Trophoblast cell (in vitro differentiated cells and primary cell): ENCODE measurements around the gene ARHGEF10L.

Experiments
- DNase-seq, 2 donors: peaks; one replicate each; pipeline ENCODE4 v3.0.0-alpha.2; 2016
- H2AFZ ChIP-seq: 2 replicates; pipeline ENCODE4 v1.6.1; 2013; ENCODE audit warnings: low read length, moderate library complexity, mild to moderate bottlenecking; ENCODE audit not compliant: insufficient read depth, poor library complexity
- H2AK5ac ChIP-seq: 2 replicates; pipeline ENCODE4 v1.6.1; 2013; ENCODE audit warnings: mild to moderate bottlenecking, low read length
- H2BK120ac ChIP-seq: 2 replicates; pipeline ENCODE4 v1.6.1; 2013; ENCODE audit warnings: low read length, mild to moderate bottlenecking, moderate library complexity; ENCODE audit not compliant: insufficient read depth, poor library complexity
- H2BK12ac ChIP-seq: 2 replicates; pipeline ENCODE4 v1.6.1; 2013; ENCODE audit warnings: mild to moderate bottlenecking, low read length, moderate library complexity
- H2BK5ac ChIP-seq: 2 replicates; pipeline ENCODE4 v1.6.1; 2013; ENCODE audit warnings: low read length, low read depth, moderate library complexity, mild to moderate bottlenecking; ENCODE audit not compliant: poor library complexity
- H3K14ac ChIP-seq: 2 replicates; pipeline ENCODE4 v1.6.1; 2013; ENCODE audit warnings: mild to moderate bottlenecking, low read length
- H3K18ac ChIP-seq: 2 replicates; pipeline ENCODE4 v1.6.1; 2013; ENCODE audit warnings: mild to moderate bottlenecking, low read length
- H3K23ac ChIP-seq: 2 replicates; pipeline ENCODE4 v1.6.1; 2013; ENCODE audit warnings: low read length
- H3K27ac ChIP-seq: 2 replicates; pipeline ENCODE4 v1.5.1; 2013; ENCODE audit warnings: low read depth, mild to moderate bottlenecking, inconsistent platforms, low read length, moderate library complexity
- H3K27me3 ChIP-seq: 2 replicates; pipeline ENCODE4 v1.6.1; 2013; ENCODE audit warnings: inconsistent platforms, mild to moderate bottlenecking, low read length, moderate library complexity; ENCODE audit not compliant: insufficient read depth
- H3K36me3 ChIP-seq, 2 experiments: 1 replicate in 1 of 2; 2 replicates in 1 of 2; pipeline ENCODE4 v1.6.1; 2013; ENCODE audit warnings: low read length in 2 of 2, mild to moderate bottlenecking in 2 of 2, moderate library complexity in 1 of 2; ENCODE audit not compliant: insufficient read depth in 2 of 2, control insufficient read depth in 1 of 2
- H3K4ac ChIP-seq: 2 replicates; pipeline ENCODE4 v1.6.1; 2013; ENCODE audit warnings: low read depth, mild to moderate bottlenecking, low read length, moderate library complexity
- H3K4me1 ChIP-seq, 2 experiments: 1 replicate in 1 of 2; 2 replicates in 1 of 2; pipeline ENCODE4 v1.6.1; 2013; ENCODE audit warnings: low read length in 2 of 2, mild to moderate bottlenecking in 2 of 2, moderate library complexity in 1 of 2; ENCODE audit not compliant: insufficient read depth in 2 of 2, control insufficient read depth in 1 of 2
- H3K4me2 ChIP-seq: 2 replicates; pipeline ENCODE4 v1.6.1; 2013; ENCODE audit warnings: inconsistent platforms, mild to moderate bottlenecking, low read length, moderate library complexity
- H3K4me3 ChIP-seq: 2 replicates; pipeline ENCODE4 v1.5.1; 2013; ENCODE audit warnings: mild to moderate bottlenecking, low read depth, low read length, inconsistent platforms
- H3K79me1 ChIP-seq: one replicate; pipeline ENCODE4 v1.6.1; 2013; ENCODE audit warnings: low read length
- H3K79me2 ChIP-seq: 2 replicates; pipeline ENCODE4 v1.6.1; 2013; ENCODE audit warnings: low read length, mild to moderate bottlenecking; ENCODE audit not compliant: control insufficient read depth, insufficient read depth, poor library complexity
- H3K9ac ChIP-seq: 2 replicates; pipeline ENCODE4 v1.6.1; 2013; ENCODE audit warnings: mild to moderate bottlenecking, low read length
- H3K9me3 ChIP-seq: 2 replicates; pipeline ENCODE4 v1.6.1; 2013; ENCODE audit warnings: low read depth, mild to moderate bottlenecking, control low read depth, inconsistent platforms, low read length; ENCODE audit not compliant: insufficient read depth
- H4K12ac ChIP-seq: 2 replicates; pipeline ENCODE4 v1.6.1; 2013; ENCODE audit warnings: low read depth, mild to moderate bottlenecking, low read length, moderate library complexity
- H4K8ac ChIP-seq: 2 replicates; pipeline ENCODE4 v1.6.1; 2013; ENCODE audit warnings: low read depth, mild to moderate bottlenecking, low read length, moderate library complexity
- H4K91ac ChIP-seq: one replicate; pipeline ENCODE4 v1.6.1; 2013; ENCODE audit warnings: low read depth, mild to moderate bottlenecking, low read length, moderate library complexity
- WGBS: extraction: QIAGEN DNeasy Blood & Tissue Kit; methylation state at CpG from one replicate; pipeline ENCODE4 v1.1.7; 2013; ENCODE audit warnings: missing lambda C conversion rate; ENCODE audit not compliant: insufficient read length, insufficient coverage; ENCODE audit errors: extremely low coverage; 5-methylcytosine and 5-hydroxymethylcytosine counted together

Gene ARHGEF10L

DNA sequence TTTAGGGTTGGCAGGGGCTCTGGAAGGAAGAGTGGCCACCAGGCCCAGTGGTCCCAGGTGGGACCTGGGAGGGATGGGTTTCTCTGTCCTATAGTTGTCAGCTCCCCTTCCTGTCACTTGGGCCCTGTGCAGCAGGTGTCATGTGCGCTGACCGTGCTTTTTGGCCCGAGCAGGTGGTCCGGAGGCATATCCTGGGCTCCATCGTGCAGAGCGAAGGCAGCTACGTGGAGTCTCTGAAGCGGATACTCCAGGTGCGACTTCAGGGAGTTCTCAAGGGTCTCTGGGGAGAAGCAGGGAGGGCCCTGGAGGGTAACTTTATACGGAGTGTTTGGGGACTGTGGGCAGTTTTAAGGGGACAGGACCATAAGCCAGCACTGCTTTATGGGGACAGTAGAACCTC is 82.2 kb downstream of the ARHGEF10L start:
- H3K9me3 ChIP-seq, result peaks cover 3% of the 10 kb centered on the region
- H3K18ac ChIP-seq, result no peak overlapping the region
- no peak overlapping the region for H4K8ac ChIP-seq
- H2AFZ ChIP-seq, result no peak overlapping the region
- no peak overlapping the region for H3K14ac ChIP-seq
- H4K91ac ChIP-seq, result no peak overlapping the region
- no peak overlapping the region for H3K9ac ChIP-seq
- H3K27me3 ChIP-seq, result no peaks in the 10 kb centered on the region
- peaks cover 41 to 50% of the 10 kb centered on the region in 2 experiments for H3K36me3 ChIP-seq
- H3K4ac ChIP-seq, result no peak overlapping the region
- no peak overlapping the region for H3K27ac ChIP-seq
- no peaks in the 10 kb centered on the region for H3K79me2 ChIP-seq
- H2BK12ac ChIP-seq, result no peak overlapping the region
- peaks cover 0 to 10% of the 10 kb centered on the region in 2 experiments for H3K4me1 ChIP-seq
- no peak overlapping the region for H2BK120ac ChIP-seq
- H3K4me2 ChIP-seq, result no peak overlapping the region
- H2AK5ac ChIP-seq, result no peak overlapping the region
- DNase-seq, result no peak
- H3K4me3 ChIP-seq, result no peak overlapping the region
- no CpG with 5 or more reads among the region's 10 CpGs for WGBS
- no peaks in the 10 kb centered on the region for H3K79me1 ChIP-seq
- H3K23ac ChIP-seq, result no peak overlapping the region
- H2BK5ac ChIP-seq, result no peak overlapping the region
- H4K12ac ChIP-seq, result no peak overlapping the region

DNA sequence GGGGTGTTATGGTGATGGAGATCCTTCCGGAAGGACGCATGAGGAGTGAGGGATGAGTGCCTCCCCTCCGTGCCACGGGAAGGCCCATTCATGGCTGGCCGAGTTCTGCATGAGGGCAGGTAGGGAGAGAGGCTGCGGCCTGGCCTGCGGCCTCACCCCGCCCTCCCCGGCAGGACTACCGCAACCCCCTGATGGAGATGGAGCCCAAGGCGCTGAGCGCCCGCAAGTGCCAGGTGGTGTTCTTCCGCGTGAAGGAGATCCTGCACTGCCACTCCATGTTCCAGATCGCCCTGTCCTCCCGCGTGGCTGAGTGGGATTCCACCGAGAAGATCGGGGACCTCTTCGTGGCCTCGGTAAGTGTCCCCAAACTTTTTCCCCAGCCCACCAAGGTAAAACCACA is 83.3 kb downstream of the ARHGEF10L start:
- no peak overlapping the region for H4K8ac ChIP-seq
- peaks cover 45 to 54% of the 10 kb centered on the region in 2 experiments for H3K36me3 ChIP-seq
- DNase-seq, result no peak
- H2BK12ac ChIP-seq, result no peak overlapping the region
- peaks cover 3% of the 10 kb centered on the region for H3K9me3 ChIP-seq
- no peak overlapping the region for H2BK120ac ChIP-seq
- H3K9ac ChIP-seq, result no peak overlapping the region
- H3K79me1 ChIP-seq, result no peaks in the 10 kb centered on the region
- H3K4ac ChIP-seq, result no peak overlapping the region
- no peak overlapping the region for H3K4me2 ChIP-seq
- no peak overlapping the region for H3K18ac ChIP-seq
- no peak overlapping the region for H4K12ac ChIP-seq
- H3K27me3 ChIP-seq, result no peaks in the 10 kb centered on the region
- H2AK5ac ChIP-seq, result no peak overlapping the region
- H3K4me1 ChIP-seq, result peaks cover 0 to 4% of the 10 kb centered on the region in 2 experiments
- H2BK5ac ChIP-seq, result no peak overlapping the region
- H3K27ac ChIP-seq, result no peak overlapping the region
- no CpG with 5 or more reads among the region's 22 CpGs for WGBS
- H3K23ac ChIP-seq, result no peak overlapping the region
- H3K14ac ChIP-seq, result no peak overlapping the region
- H3K79me2 ChIP-seq, result no peaks in the 10 kb centered on the region
- H3K4me3 ChIP-seq, result no peak overlapping the region
- H2AFZ ChIP-seq, result no peak overlapping the region
- H4K91ac ChIP-seq, result no peak overlapping the region

DNA sequence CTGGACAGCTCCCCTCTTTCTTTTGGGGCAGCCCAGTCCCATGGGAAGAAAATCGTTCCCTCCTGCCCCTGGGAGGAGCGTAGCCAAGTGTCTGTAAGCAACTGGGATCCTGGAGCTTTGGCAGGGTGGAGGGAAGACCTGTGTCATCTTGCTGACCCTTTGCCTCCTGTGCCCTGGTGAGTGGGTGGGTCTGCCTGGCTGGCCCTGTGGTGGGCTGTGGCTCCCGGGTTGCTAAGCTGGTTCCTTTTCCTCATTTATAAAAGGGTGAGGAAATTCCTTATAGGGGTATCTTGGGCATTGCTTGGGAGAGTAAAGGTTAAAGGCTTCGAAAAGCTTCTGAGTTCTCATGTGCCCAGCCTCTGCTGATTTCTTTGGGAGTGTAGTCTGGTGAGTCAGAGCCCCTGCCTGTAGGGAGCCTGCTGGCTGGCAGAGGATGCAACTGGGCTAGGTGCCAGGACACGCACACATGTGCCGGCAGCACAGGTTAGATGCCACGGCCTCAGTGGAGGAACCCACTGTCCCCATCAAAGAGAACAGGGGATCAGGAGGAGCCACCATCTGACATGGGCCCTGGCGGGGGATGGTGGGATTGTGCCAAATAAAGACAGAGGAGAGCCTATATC is 85.2 kb downstream of the ARHGEF10L start:
- no peaks in the 10 kb centered on the region for H3K79me1 ChIP-seq
- no peak for DNase-seq
- peaks cover 1% of the 10 kb centered on the region for H3K9me3 ChIP-seq
- H2BK120ac ChIP-seq, result no peak overlapping the region
- no peaks in the 10 kb centered on the region for H3K27me3 ChIP-seq
- WGBS, result no CpG with 5 or more reads among the region's 8 CpGs
- H3K18ac ChIP-seq, result no peak overlapping the region
- H3K27ac ChIP-seq, result no peak overlapping the region
- no peak overlapping the region for H3K14ac ChIP-seq
- H2AK5ac ChIP-seq, result no peak overlapping the region
- H3K4me3 ChIP-seq, result no peak overlapping the region
- no peak overlapping the region for H4K12ac ChIP-seq
- no peak overlapping the region for H4K91ac ChIP-seq
- H3K9ac ChIP-seq, result no peak overlapping the region
- H2AFZ ChIP-seq, result no peak overlapping the region
- no peak overlapping the region for H2BK12ac ChIP-seq
- H3K79me2 ChIP-seq, result no peaks in the 10 kb centered on the region
- no peak overlapping the region for H4K8ac ChIP-seq
- no peak overlapping the region for H3K23ac ChIP-seq
- peaks cover 44 to 46% of the 10 kb centered on the region in 2 experiments for H3K36me3 ChIP-seq
- H3K4me1 ChIP-seq, result no peaks in the 10 kb centered on the region
- H3K4me2 ChIP-seq, result no peak overlapping the region
- no peak overlapping the region for H2BK5ac ChIP-seq
- H3K4ac ChIP-seq, result no peak overlapping the region

DNA sequence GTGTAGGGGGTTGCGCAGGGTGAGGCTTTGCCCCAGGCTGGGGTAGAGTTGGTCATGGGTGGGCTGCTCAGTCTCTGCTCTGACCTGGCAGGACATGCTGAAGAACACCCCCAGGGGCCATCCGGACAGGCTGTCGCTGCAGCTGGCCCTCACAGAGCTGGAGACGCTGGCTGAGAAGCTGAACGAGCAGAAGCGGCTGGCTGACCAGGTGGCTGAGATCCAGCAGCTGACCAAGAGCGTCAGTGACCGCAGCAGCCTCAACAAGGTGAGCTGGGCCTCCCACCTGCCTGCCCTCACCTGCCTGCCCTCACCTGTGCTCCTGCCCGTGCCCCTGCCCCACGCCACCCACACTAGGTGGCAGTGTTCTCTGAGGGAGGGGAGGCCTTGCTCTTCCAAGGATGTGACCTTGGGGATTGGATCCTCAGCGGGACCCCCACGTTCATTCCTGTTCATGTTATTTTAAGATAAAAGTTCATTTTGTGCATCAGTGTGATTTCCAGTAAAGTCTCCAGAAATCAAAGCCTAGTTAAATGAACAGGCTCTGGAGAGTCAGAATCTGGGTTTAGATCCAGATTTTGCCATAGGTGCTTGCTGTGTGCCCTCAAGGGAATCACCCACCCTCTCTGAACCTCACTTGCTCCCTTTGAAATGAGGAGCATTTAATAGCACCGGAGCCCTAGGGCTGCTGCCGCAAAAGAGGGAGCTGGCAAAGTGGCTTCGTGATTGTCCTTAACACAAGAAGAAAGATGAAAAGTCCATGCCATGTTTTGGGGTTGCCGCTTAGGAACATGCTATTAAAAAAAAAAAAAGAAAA is 87.9 kb downstream of the ARHGEF10L start:
- Histone ChIP-seq H3K4me2 (no peak overlapping the region), H3K79me2 (no peaks in the 10 kb centered on the region), H3K4me3 (no peak overlapping the region), H3K14ac (no peak overlapping the region), H4K91ac (no peak overlapping the region), H2AFZ (no peak overlapping the region), H3K4ac (no peak overlapping the region), H3K27ac (no peak overlapping the region), H3K9me3 (peaks cover 2% of the 10 kb centered on the region), H3K18ac (no peak overlapping the region), H2BK120ac (no peak overlapping the region), H3K9ac (no peak overlapping the region), H3K36me3 (peaks cover 55 to 57% of the 10 kb centered on the region in 2 experiments), H3K4me1 (no peaks in the 10 kb centered on the region), H3K79me1 (no peaks in the 10 kb centered on the region), H2BK5ac (no peak overlapping the region), H4K8ac (no peak overlapping the region), H3K27me3 (no peaks in the 10 kb centered on the region), H2AK5ac (no peak overlapping the region), H3K23ac (no peak overlapping the region), H2BK12ac (no peak overlapping the region), H4K12ac (no peak overlapping the region)
- no peak for DNase-seq
- WGBS, result no CpG with 5 or more reads among the region's 16 CpGs
